IMR-90 (cell line): ENCODE data around the gene MAP6. TPM values are rescaled to one million over a fixed set of nuclear protein-coding genes. Genes with fewer than 3 reads are reported as not detected.

Experiments used
- ATAC-seq: fragments of 200-7000 bp; cut with Tn5 transposase; 2 replicates; pipeline ENCODE4 v1.9.1; 2020; ENCODE audit warnings: low read depth, mild to moderate bottlenecking, moderate library complexity
- BruUV-seq: library from RNA; stranded (reverse); fragments of 400-500 nt; replicated peaks from 2 replicates; lab custom pipeline; 2021; lab: Mats Ljungman, UMichigan
- CTCF ChIA-PET: fragments of 300-600 bp; formaldehyde crosslinking; extraction: SDS; loops from one replicate; lab custom pipeline; 2021; ENCODE audit warnings: antibody characterized with exemption; lab: Yijun Ruan, JAX
- POLR2A ChIA-PET: fragments of 300-600 bp; sonication (Branson Sonifier 250); formaldehyde crosslinking; loops from one replicate; lab custom pipeline; 2022; ENCODE audit warnings: antibody characterized with exemption; ENCODE audit not compliant: unreplicated experiment; lab: Charles Lee
- DNase-seq: peaks from one replicate; pipeline ENCODE4 v3.0.0; 2013
- H2AFZ ChIP-seq: replicated peaks from 2 replicates; pipeline ENCODE3; 2013; ENCODE audit warnings: low read length, mild to moderate bottlenecking; ENCODE audit not compliant: poor library complexity
- H2AK5ac ChIP-seq: 2 replicates; pipeline ENCODE4 v1.6.1; 2013; ENCODE audit warnings: low read depth, low read length, inconsistent platforms
- H2AK9ac ChIP-seq: replicated peaks from 2 replicates; pipeline ENCODE3; 2013; ENCODE audit warnings: mild to moderate bottlenecking, low read depth, low read length, moderate library complexity; ENCODE audit not compliant: poor library complexity
- H2BK120ac ChIP-seq: 2 replicates; pipeline ENCODE4 v1.6.1; 2013; ENCODE audit warnings: low read depth, low read length, inconsistent platforms
- H2BK15ac ChIP-seq: 3 replicates; pipeline ENCODE4 v1.6.1; 2013; ENCODE audit warnings: low read depth, low read length, inconsistent platforms
- H2BK20ac ChIP-seq: 2 replicates; pipeline ENCODE4 v1.6.1; 2013; ENCODE audit warnings: low read depth, mild to moderate bottlenecking, inconsistent platforms, low read length, moderate library complexity
- H2BK5ac ChIP-seq: 2 replicates; pipeline ENCODE4 v1.6.1; 2013; ENCODE audit warnings: mild to moderate bottlenecking, low read depth, low read length, inconsistent platforms; ENCODE audit not compliant: poor library complexity, severe bottlenecking
- H3K14ac ChIP-seq: replicated peaks from 2 replicates; pipeline ENCODE4 v1.6.1; 2013; ENCODE audit warnings: low read depth, low read length, inconsistent platforms
- H3K18ac ChIP-seq: 2 replicates; pipeline ENCODE4 v1.6.1; 2013; ENCODE audit warnings: low read depth, low read length, control low read depth
- H3K23ac ChIP-seq: 2 replicates; pipeline ENCODE4 v1.6.1; 2013; ENCODE audit warnings: low read depth, low read length, inconsistent platforms
- H3K27ac ChIP-seq: 2 replicates; pipeline ENCODE4 v1.5.1; 2013; ENCODE audit warnings: mild to moderate bottlenecking, control low read depth, low read length; ENCODE audit not compliant: insufficient read depth
- H3K27me3 ChIP-seq: 2 replicates; pipeline ENCODE4 v1.6.1; 2013; ENCODE audit warnings: low read length; ENCODE audit not compliant: control insufficient read depth, insufficient read depth
- H3K36me3 ChIP-seq: 2 replicates; pipeline ENCODE4 v1.6.1; 2013; ENCODE audit warnings: low read length, mixed read lengths; ENCODE audit not compliant: control insufficient read depth, insufficient read depth
- H3K4ac ChIP-seq: 2 replicates; pipeline ENCODE4 v1.6.1; 2013; ENCODE audit warnings: low read depth, low read length, inconsistent platforms
- H3K4me1 ChIP-seq: 2 replicates; pipeline ENCODE4 v1.6.1; 2013; ENCODE audit warnings: low read length, mixed read lengths; ENCODE audit not compliant: control insufficient read depth, insufficient read depth
- H3K4me2 ChIP-seq: 2 replicates; pipeline ENCODE4 v1.6.1; 2013; ENCODE audit warnings: low read depth, mild to moderate bottlenecking, control low read depth, low read length, moderate library complexity
- H3K4me3 ChIP-seq: 2 replicates; pipeline ENCODE4 v1.5.1; 2013; ENCODE audit warnings: low read depth, mild to moderate bottlenecking, control low read depth, low read length, moderate library complexity; ENCODE audit not compliant: insufficient read depth
- H3K56ac ChIP-seq: 2 replicates; pipeline ENCODE4 v1.6.1; 2013; ENCODE audit warnings: low read length, inconsistent platforms; ENCODE audit not compliant: insufficient read depth; ENCODE audit errors: extremely low read depth
- H3K79me1 ChIP-seq, 2 experiments: 2 replicates each; pipeline ENCODE4 v1.6.1; 2013; ENCODE audit warnings: low read length in 2 of 2, inconsistent platforms in 1 of 2, low read depth in 1 of 2
- H3K9ac ChIP-seq: 2 replicates; pipeline ENCODE4 v1.6.1; 2013; ENCODE audit warnings: low read depth, low read length, control low read depth
- H3K9me1 ChIP-seq: 2 replicates; pipeline ENCODE4 v1.6.1; 2013; ENCODE audit warnings: low read length, inconsistent platforms; ENCODE audit not compliant: insufficient read depth
- H3K9me3 ChIP-seq: 2 replicates; pipeline ENCODE4 v1.6.1; 2013; ENCODE audit warnings: low read length; ENCODE audit not compliant: control insufficient read depth, insufficient read depth
- H4K20me1 ChIP-seq: 2 replicates; pipeline ENCODE4 v1.6.1; 2013; ENCODE audit warnings: low read length, inconsistent platforms; ENCODE audit not compliant: insufficient read depth
- H4K5ac ChIP-seq: 2 replicates; pipeline ENCODE4 v1.6.1; 2013; ENCODE audit warnings: mild to moderate bottlenecking, low read depth, low read length, control low read depth
- H4K8ac ChIP-seq, 2 experiments: 2 replicates each; pipeline ENCODE4 v1.6.1; 2013; ENCODE audit warnings: low read depth in 2 of 2, low read length in 2 of 2, control low read depth in 1 of 2, inconsistent platforms in 1 of 2
- H4K91ac ChIP-seq: 2 replicates; pipeline ENCODE4 v1.6.1; 2013; ENCODE audit warnings: low read depth, low read length, inconsistent platforms; ENCODE audit not compliant: insufficient read depth
- BHLHE40 ChIP-seq: fragments of 150-350 bp; IDR thresholded peaks from 2 replicates; pipeline ENCODE4 v1.6.1; 2016; ENCODE audit warnings: mild to moderate bottlenecking, low read depth, low read length
- FOS ChIP-seq: fragments of 150-350 bp; IDR thresholded peaks from 2 replicates; pipeline ENCODE4 v1.6.1; 2016; ENCODE audit warnings: low read depth, low read length
- MAFK ChIP-seq: IDR thresholded peaks from 2 replicates; pipeline ENCODE4 v1.6.1; 2012; ENCODE audit warnings: low read depth, low read length, improper control_type of control experiment
- MAZ ChIP-seq: IDR thresholded peaks from 2 replicates; pipeline ENCODE4 v1.6.1; 2012; ENCODE audit warnings: low read depth, mild to moderate bottlenecking, low read length, improper control_type of control experiment, moderate library complexity, borderline replicate concordance
- MXI1 ChIP-seq: IDR thresholded peaks from 2 replicates; pipeline ENCODE4 v1.6.1; 2012; ENCODE audit warnings: low read depth, mild to moderate bottlenecking, low read length, moderate library complexity, borderline replicate concordance
- POLR2A ChIP-seq: IDR thresholded peaks from 2 replicates; pipeline ENCODE4 v1.6.1; 2012; ENCODE audit warnings: mild to moderate bottlenecking, low read depth, low read length
- SMC3 ChIP-seq: fragments of 150-350 bp; IDR thresholded peaks from 2 replicates; pipeline ENCODE4 v1.6.1; 2016; ENCODE audit warnings: low read depth, mild to moderate bottlenecking, antibody characterized with exemption, low read length, moderate library complexity
- WGBS, 2 experiments: methylation state at CpG; one replicate each; pipeline versions ENCODE4 v1.1.5 to v1.1.7; 2013; ENCODE audit warnings: missing lambda C conversion rate in 2 of 2; ENCODE audit not compliant: insufficient read length in 1 of 2; ENCODE audit errors: extremely low coverage in 2 of 2; 5-methylcytosine and 5-hydroxymethylcytosine counted together
- dilution Hi-C: fragments of 300-500 bp; cut with HindIII; formaldehyde crosslinking; loops from one replicate; pipeline ENCODE4 v1.14.3; 2018; ENCODE audit warnings: low sequenced_read_pairs; ENCODE audit not compliant: unreplicated experiment
- in situ Hi-C: fragments of 300-500 bp; cut with MboI; formaldehyde crosslinking; loops from 3 replicates; pipeline ENCODE4 v1.14.3; 2019; ENCODE audit warnings: low sequenced_read_pairs, inconsistent platforms, mixed read lengths
- intact Hi-C: fragments of 100-400 bp; cut with micrococcal nuclease; formaldehyde crosslinking; loops from 2 replicates; pipeline ENCODE4 v1.10.0; 2022
- polyA plus RNA-seq, 3 experiments: library from polyadenylated mRNA; depleted of rRNA; stranded (reverse); fragments of >200 nt; gene quantifications; 2 replicates each; pipeline ENCODE4 v1.2.3, GENCODE V29; 2012; ENCODE audit warnings: low replicate concordance in 1 of 3
- total RNA-seq: library from RNA; depleted of rRNA; stranded (reverse); fragments of >200 nt; gene quantifications from 2 replicates; pipeline ENCODE4 v1.2.3, GENCODE V29; 2012
- TF ChIP-seq, protein P1 (sequence below): fragments of 150-350 bp; IDR thresholded peaks from 2 replicates; pipeline ENCODE4 v1.6.1; 2017; ENCODE audit warnings: mild to moderate bottlenecking, antibody characterized with exemption, low read length, low read depth
- TF ChIP-seq, protein P2 (sequence below): fragments of 150-350 bp; IDR thresholded peaks from 2 replicates; pipeline ENCODE4 v1.6.1; 2016; ENCODE audit warnings: low read depth, mild to moderate bottlenecking, low read length, moderate library complexity, borderline replicate concordance

MAP6 gene
- total and polyA plus RNA-seq, 2 of the 4 experiments (the other 2 are of a cell fraction), result 3.0 to 3.4 TPM

DNA sequence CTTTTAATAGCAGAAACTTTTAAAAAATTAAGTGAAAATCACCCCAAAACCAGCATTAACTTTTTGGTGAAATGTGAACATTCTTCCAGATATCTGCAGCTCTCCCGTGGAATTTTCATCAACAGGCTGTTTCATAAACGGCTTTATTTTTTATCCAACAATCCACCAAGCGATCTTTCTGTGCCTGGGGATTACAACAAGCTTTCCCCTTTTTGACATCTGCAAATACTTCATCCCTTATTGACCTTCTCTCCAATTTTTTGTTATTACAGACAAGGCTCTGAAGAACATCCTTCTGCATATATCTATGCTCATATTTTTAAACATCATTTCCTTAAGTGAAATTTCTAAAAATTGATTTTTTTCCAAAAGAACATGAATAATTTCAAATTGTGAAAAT, 112.6 kb downstream of the MAP6 start (continued):
- TF ChIP-seq FOS (no peak), MXI1 (no peak), MAZ (no peak), BHLHE40 (no peak), SMC3 (no peak)

DNA sequence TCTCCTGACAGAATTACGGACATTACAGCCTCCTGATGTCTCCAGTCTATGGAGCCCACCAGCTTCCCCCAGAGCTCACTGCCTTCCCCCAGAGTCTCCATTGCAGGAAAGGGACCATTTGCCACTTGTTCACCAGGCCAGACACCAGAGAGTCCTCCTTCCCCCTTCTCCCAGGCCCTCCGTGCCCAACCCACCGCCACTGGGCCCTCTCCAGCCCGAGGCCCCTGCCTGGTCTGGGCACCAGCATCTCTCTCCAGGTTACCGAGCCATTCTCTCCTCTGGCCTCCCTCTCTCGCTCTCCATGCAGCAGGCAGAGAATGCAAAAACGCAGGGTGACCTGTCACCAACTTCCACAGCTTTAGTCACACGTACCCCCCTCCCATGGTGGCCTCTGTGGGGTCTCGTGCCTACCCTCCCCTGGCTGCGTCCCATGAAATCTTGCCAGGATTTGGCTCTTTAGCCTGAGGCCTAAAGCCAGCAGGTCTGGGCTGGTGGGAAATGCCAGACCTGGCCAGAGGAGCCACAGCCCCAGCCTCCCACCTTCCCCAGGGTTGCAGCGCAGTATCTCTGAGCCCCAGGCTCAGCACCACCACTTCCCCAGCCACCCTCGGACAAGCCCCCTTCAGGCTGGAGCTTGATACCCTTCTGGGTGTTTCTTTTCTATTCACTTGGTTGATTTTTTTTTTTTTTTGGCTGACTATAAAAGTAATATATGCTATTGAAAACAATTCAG, 113.6 kb downstream of the MAP6 start:
- dilution Hi-C loops (no loop called here), intact Hi-C loops (no loop called here), in situ Hi-C loops (no loop called here)
- peak overlapping the region; percentile 91 for H2BK5ac ChIP-seq
- H2BK15ac ChIP-seq, result peak overlapping the region; percentile 97
- peak overlapping the region; percentile 78 for H3K4me2 ChIP-seq
- no TSS peak for BruUV-seq
- peak overlapping the region; percentile 82 for H3K18ac ChIP-seq
- peak overlapping the region; percentile 95 for H2BK20ac ChIP-seq
- no peaks in the 10 kb centered on the region for H3K27me3 ChIP-seq
- H2BK120ac ChIP-seq, result peak overlapping the region; percentile 92
- peaks cover 36% of the 10 kb centered on the region for H3K9me1 ChIP-seq
- H3K4me1 ChIP-seq, result peaks cover 41% of the 10 kb centered on the region
- peak overlapping the region; percentile 96 for H3K27ac ChIP-seq
- ChIA-PET CTCF (interaction anchor here (0.9 to 1.3 kb wide), 2 partner anchors 9 to 11 kb away, joined by 3 to 4 read pairs; no protein-coding TSS in a partner anchor), POLR2A (interaction anchor here (1.7 kb wide), 1 partner anchor 10 kb away, joined by 27 read pairs; no protein-coding TSS in a partner anchor)
- no peaks in the 10 kb centered on the region for H4K20me1 ChIP-seq
- WGBS, 2 experiments, result 76% methylated on average over 7 of the region's 12 CpGs; no CpG with 5 or more reads in 1 of the 2 experiments
- peak overlapping the region; percentile 97 for H2AK5ac ChIP-seq
- H3K4ac ChIP-seq, result peak overlapping the region; percentile 97
- TF ChIP-seq MXI1 (no peak), BHLHE40 (no peak), MAZ (no peak), MAFK (no peak), POLR2A (no peak), FOS (no peak)
- TF ChIP-seq, protein P1, sequence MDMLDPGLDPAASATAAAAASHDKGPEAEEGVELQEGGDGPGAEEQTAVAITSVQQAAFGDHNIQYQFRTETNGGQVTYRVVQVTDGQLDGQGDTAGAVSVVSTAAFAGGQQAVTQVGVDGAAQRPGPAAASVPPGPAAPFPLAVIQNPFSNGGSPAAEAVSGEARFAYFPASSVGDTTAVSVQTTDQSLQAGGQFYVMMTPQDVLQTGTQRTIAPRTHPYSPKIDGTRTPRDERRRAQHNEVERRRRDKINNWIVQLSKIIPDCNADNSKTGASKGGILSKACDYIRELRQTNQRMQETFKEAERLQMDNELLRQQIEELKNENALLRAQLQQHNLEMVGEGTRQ, result no peak
- TF ChIP-seq, protein P2, sequence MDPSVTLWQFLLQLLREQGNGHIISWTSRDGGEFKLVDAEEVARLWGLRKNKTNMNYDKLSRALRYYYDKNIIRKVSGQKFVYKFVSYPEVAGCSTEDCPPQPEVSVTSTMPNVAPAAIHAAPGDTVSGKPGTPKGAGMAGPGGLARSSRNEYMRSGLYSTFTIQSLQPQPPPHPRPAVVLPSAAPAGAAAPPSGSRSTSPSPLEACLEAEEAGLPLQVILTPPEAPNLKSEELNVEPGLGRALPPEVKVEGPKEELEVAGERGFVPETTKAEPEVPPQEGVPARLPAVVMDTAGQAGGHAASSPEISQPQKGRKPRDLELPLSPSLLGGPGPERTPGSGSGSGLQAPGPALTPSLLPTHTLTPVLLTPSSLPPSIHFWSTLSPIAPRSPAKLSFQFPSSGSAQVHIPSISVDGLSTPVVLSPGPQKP, result no peak
- H3K14ac ChIP-seq, result peak overlapping the region; percentile 80
- H2AK9ac ChIP-seq, result peak overlapping the region; percentile 98
- ATAC-seq (no peak), DNase-seq (no peak)
- no peaks in the 10 kb centered on the region for H3K36me3 ChIP-seq
- H3K9me3 ChIP-seq, result no peaks in the 10 kb centered on the region
- peak overlapping the region; percentile 27; the same call in 1 of the 2 replicates for H3K4me3 ChIP-seq
- H4K91ac ChIP-seq, result peak overlapping the region; percentile 98
- peak overlapping the region; percentile 93 for H3K56ac ChIP-seq
- peak overlapping the region; percentile 94 for H4K5ac ChIP-seq
- peak overlapping the region; percentile 81 for H3K9ac ChIP-seq
- peak overlapping the region; percentile 97 to 98 for H4K8ac ChIP-seq
- H2AFZ ChIP-seq, result peak overlapping the region; percentile 87
- H3K23ac ChIP-seq, result peak overlapping the region; percentile 64
- H3K79me1 ChIP-seq, result peaks cover 13 to 50% of the 10 kb centered on the region in 2 experiments
